Immature natural killer cell (primary cell): ENCODE measurements around the gene NADK. TPM values are rescaled to one million over a fixed set of nuclear protein-coding genes. Genes with fewer than 3 reads are reported as not detected.
"Not testable (repeated sequence)": the region's sequence is repeated elsewhere in the genome, so short reads cannot be mapped to it uniquely, and the experiment has no call there.

ENCODE experiments used
- DNase-seq, 3 donors: peaks; one replicate each; pipeline ENCODE4 v3.0.0; 2022; ENCODE audit warnings: mixed read lengths in 1 of 3
- H3K27ac Mint-ChIP-seq, 6 donors: one replicate each; pipeline ENCODE4 v1.8.0; 2020; ENCODE audit warnings: mixed read lengths in 6 of 6, mild to moderate bottlenecking in 5 of 6, inconsistent platforms in 4 of 6, moderate library complexity in 3 of 6
- H3K27me3 Mint-ChIP-seq, 3 donors: one replicate each; pipeline ENCODE4 v1.8.0; 2020 to 2021; ENCODE audit warnings: low read depth in 3 of 3, mild to moderate bottlenecking in 3 of 3, mixed read lengths in 3 of 3, moderate library complexity in 3 of 3, inconsistent platforms in 1 of 3
- H3K36me3 Mint-ChIP-seq, 3 donors: one replicate each; pipeline ENCODE4 v1.8.0; 2020; ENCODE audit warnings: mixed read lengths in 3 of 3, inconsistent platforms in 2 of 3, mild to moderate bottlenecking in 2 of 3
- H3K4me1 Mint-ChIP-seq, 2 donors: one replicate each; pipeline ENCODE4 v1.8.0; 2020; ENCODE audit warnings: inconsistent platforms in 2 of 2, mild to moderate bottlenecking in 2 of 2, mixed read lengths in 2 of 2, moderate library complexity in 1 of 2
- H3K4me3 Mint-ChIP-seq, 5 donors: one replicate each; pipeline ENCODE4 v1.8.0; 2020; ENCODE audit warnings: mild to moderate bottlenecking in 5 of 5, mixed read lengths in 5 of 5, inconsistent platforms in 3 of 5, moderate library complexity in 3 of 5
- H3K9me3 Mint-ChIP-seq, 6 donors: one replicate each; pipeline ENCODE4 v1.8.0; 2020; ENCODE audit warnings: mild to moderate bottlenecking in 6 of 6, mixed read lengths in 6 of 6, inconsistent platforms in 4 of 6, moderate library complexity in 3 of 6
- polyA plus RNA-seq, 3 donors: library from polyadenylated mRNA; unstranded; fragments of 300-500 nt; fragmentation: Illumina TruSeq; gene quantifications; one replicate each; pipeline ENCODE4 v1.2.3, GENCODE V29; 2021

Gene NADK
- polyA plus RNA-seq, 3 donors from 2014 or later: 30.9 to 53.3 (median 37.3) TPM

- H3K9me3 Mint-ChIP-seq, H3K27me3 Mint-ChIP-seq, H3K4me3 Mint-ChIP-seq, H3K27ac Mint-ChIP-seq, DNase-seq, H3K4me1 Mint-ChIP-seq: not testable (repeated sequence)
- peaks cover 9 to 13% (median 10%) of the 10 kb centered on the region in 3 donors for H3K36me3 Mint-ChIP-seq
These were observed 63.0 kb downstream of the NADK start for GRCh38 chr1:1715109-1715883.

- not testable (repeated sequence) for H3K4me3 Mint-ChIP-seq, H3K27ac Mint-ChIP-seq, H3K9me3 Mint-ChIP-seq, H3K27me3 Mint-ChIP-seq, DNase-seq, H3K4me1 Mint-ChIP-seq, H3K36me3 Mint-ChIP-seq
These were observed 70.4 kb downstream of the NADK start for GRCh38 chr1:1707897-1708296.

GRCh38 chr1:1707241-1707640 is 71.0 kb downstream of the NADK start:
- not testable (repeated sequence) for H3K4me1 Mint-ChIP-seq, DNase-seq, H3K4me3 Mint-ChIP-seq, H3K27ac Mint-ChIP-seq, H3K27me3 Mint-ChIP-seq, H3K9me3 Mint-ChIP-seq, H3K36me3 Mint-ChIP-seq

- not testable (repeated sequence) for H3K27me3 Mint-ChIP-seq, DNase-seq, H3K9me3 Mint-ChIP-seq, H3K36me3 Mint-ChIP-seq, H3K27ac Mint-ChIP-seq, H3K4me3 Mint-ChIP-seq, H3K4me1 Mint-ChIP-seq
These were observed 72.6 kb downstream of the NADK start for GRCh38 chr1:1705623-1706022.

- H3K27ac Mint-ChIP-seq, DNase-seq, H3K36me3 Mint-ChIP-seq, H3K9me3 Mint-ChIP-seq, H3K4me1 Mint-ChIP-seq, H3K27me3 Mint-ChIP-seq, H3K4me3 Mint-ChIP-seq: not testable (repeated sequence)
These were observed 73.8 kb downstream of the NADK start for GRCh38 chr1:1704284-1704957.

GRCh38 chr1:1703796-1704195 is 74.5 kb downstream of the NADK start:
- Mint-ChIP-seq H3K27ac (no peak overlapping the region), H3K4me1 (no peaks in the 10 kb centered on the region), H3K36me3 (no peaks in the 10 kb centered on the region), H3K9me3 (no peaks in the 10 kb centered on the region), H3K27me3 (no peaks in the 10 kb centered on the region), H3K4me3 (no peak overlapping the region)
- no peak for DNase-seq

- H3K27ac Mint-ChIP-seq, H3K27me3 Mint-ChIP-seq: not testable (repeated sequence)
These were observed 75.8 kb downstream of the NADK start for GRCh38 chr1:1702506-1702905.

More at GRCh38 chr1:1702506-1702905, 75.8 kb downstream of the NADK start:
- H3K9me3 Mint-ChIP-seq, H3K4me1 Mint-ChIP-seq, H3K36me3 Mint-ChIP-seq, DNase-seq, H3K4me3 Mint-ChIP-seq: not testable (repeated sequence)

Other genes with a start within 250 kb of the NADK start
- not detected for gene TMEM240, start 237.8 kb downstream of the NADK start, polyA plus RNA-seq
- gene SSU72, start 203.6 kb downstream of the NADK start, polyA plus RNA-seq: 100 to 1,000 TPM; 159 to 241 (median 160) TPM
- 1 to 10 TPM in 2 of 3 donors, under 1 TPM in 1; 0.64 to 1.4 (median 1.1) TPM for gene FNDC10, start 178.3 kb downstream of the NADK start, polyA plus RNA-seq
- gene MIB2, start 163.0 kb downstream of the NADK start, polyA plus RNA-seq: 10 to 100 TPM; 44.0 to 89.0 (median 86.7) TPM
- gene MMP23B, start 146.3 kb downstream of the NADK start, polyA plus RNA-seq: 10 to 100 TPM; 10.4 to 22.3 (median 12.6) TPM
- gene CDK11B, start 119.5 kb downstream of the NADK start, polyA plus RNA-seq: 10 to 100 TPM in 1 of 3 donors, 1 to 10 TPM in 2; 4.8 to 25.0 (median 8.1) TPM
- gene SLC35E2B, start 85.7 kb downstream of the NADK start, polyA plus RNA-seq: 10 to 100 TPM; 14.4 to 37.7 (median 18.1) TPM
- gene CDK11A, start 54.1 kb downstream of the NADK start, polyA plus RNA-seq: 10 to 100 TPM in 2 of 3 donors, 1 to 10 TPM in 1; 1.6 to 32.6 (median 14.9) TPM
- gene GNB1, start 112.6 kb upstream of the NADK start, polyA plus RNA-seq: 100 to 1,000 TPM in 1 of 3 donors, 10 to 100 TPM in 2; 53.4 to 111 (median 98.7) TPM
- not detected for gene CALML6, start 136.8 kb upstream of the NADK start, polyA plus RNA-seq
- gene TMEM52, start 140.8 kb upstream of the NADK start, polyA plus RNA-seq: under 1 TPM in 1 of 3 donors, not detected in 2; 0.18 TPM
- not detected for gene CFAP74, start 225.3 kb upstream of the NADK start, polyA plus RNA-seq
- gene GABRD, start 240.9 kb upstream of the NADK start, polyA plus RNA-seq: not detected